ENCODE data around the gene NTSR1. TPM values are rescaled to one million over a fixed set of nuclear protein-coding genes. Genes with fewer than 3 reads are reported as not detected.

The NTSR1 gene
- total and polyA plus RNA-seq, 4 donors, result 0.02 to 3.7 (median 0.76) TPM

DNA sequence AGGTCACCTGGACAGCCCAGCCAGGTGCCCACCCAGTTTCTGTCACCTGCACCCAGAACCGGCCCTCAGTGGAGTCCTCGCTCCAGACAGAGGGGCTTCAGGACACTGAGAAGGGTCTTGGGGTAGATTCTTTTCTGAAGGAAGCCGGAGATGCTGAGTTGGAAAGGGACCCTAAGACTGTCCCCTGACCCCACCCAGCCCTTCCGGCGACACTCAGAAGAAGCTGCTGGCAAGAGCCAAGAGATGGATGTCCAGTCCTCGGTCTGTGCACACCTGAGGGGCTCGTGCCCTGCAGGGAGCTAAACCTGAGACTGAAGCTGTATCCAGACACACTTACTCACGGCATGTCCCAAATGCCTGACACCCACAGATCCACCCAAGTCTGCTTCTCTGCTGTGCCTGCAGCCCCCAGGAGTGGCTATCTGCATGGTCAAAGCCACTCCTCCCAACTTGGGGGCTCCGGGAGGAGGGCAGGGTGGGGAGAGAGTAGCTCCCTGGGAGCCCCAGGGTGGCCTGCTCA is 20.2 kb downstream of the NTSR1 start:
- DNase-seq (peak in 1 of 3 donors; percentile 8), ATAC-seq (ENCODE audit: insufficient read depth, low FRiP score) (no peak)
- H3K27me3 ChIP-seq (ENCODE audit: control insufficient read depth in 3 of 3, insufficient read depth in 3 of 3, low read length in 2 of 3), result peaks cover 3 to 24% (median 5%) of the 10 kb centered on the region in 3 donors
- 70 to 72% methylated on average over 9 of the region's 9 CpGs for WGBS, 2 donors
- TF ChIP-seq, protein P1, sequence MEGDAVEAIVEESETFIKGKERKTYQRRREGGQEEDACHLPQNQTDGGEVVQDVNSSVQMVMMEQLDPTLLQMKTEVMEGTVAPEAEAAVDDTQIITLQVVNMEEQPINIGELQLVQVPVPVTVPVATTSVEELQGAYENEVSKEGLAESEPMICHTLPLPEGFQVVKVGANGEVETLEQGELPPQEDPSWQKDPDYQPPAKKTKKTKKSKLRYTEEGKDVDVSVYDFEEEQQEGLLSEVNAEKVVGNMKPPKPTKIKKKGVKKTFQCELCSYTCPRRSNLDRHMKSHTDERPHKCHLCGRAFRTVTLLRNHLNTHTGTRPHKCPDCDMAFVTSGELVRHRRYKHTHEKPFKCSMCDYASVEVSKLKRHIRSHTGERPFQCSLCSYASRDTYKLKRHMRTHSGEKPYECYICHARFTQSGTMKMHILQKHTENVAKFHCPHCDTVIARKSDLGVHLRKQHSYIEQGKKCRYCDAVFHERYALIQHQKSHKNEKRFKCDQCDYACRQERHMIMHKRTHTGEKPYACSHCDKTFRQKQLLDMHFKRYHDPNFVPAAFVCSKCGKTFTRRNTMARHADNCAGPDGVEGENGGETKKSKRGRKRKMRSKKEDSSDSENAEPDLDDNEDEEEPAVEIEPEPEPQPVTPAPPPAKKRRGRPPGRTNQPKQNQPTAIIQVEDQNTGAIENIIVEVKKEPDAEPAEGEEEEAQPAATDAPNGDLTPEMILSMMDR (IDR thresholded peaks at IDR 0.05; ENCODE audit: control extremely low read depth, extremely low read depth), result no peak
- no peaks in the 10 kb centered on the region for H3K36me3 ChIP-seq (ENCODE audit: control insufficient read depth in 4 of 4, insufficient read depth in 4 of 4, low read length in 4 of 4)
- H3K4me1 ChIP-seq (ENCODE audit: control insufficient read depth in 5 of 5, insufficient read depth in 5 of 5, low read length in 5 of 5), result no peaks in the 10 kb centered on the region
- no peak overlapping the region for H3K9ac ChIP-seq (ENCODE audit: insufficient read depth in 1 of 2, low read length in 2 of 2)
- no peak overlapping the region for H3K4me3 ChIP-seq
- H3K9me3 ChIP-seq (ENCODE audit: control insufficient read depth in 4 of 4, insufficient read depth in 3 of 4, low read length in 3 of 4), result peaks cover 0 to 8% (median 0%) of the 10 kb centered on the region in 4 donors
- no peak overlapping the region for H3K27ac ChIP-seq (ENCODE audit: low read depth in 1 of 2, low read length in 1 of 2)

DNA sequence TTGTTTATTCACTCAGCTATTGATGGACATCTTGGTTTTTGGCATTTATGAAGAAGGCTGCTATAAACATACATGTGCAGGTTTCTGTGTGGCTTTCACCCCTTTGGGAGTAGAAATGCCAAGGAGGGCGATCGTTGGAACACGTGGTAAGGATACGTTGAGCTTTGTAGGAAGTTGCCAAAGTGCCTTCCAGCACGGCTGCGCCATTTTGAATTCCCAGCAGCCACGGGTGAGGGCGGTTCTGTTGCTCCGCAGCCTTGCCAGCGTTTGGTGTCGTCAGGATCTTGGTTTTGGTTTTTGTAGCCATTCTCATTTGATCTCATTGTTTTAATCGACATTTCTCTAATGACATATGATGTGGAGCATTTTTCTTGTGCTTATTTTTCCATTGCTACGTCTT is 21.8 kb downstream of the NTSR1 start:
- H3K4me1 ChIP-seq (ENCODE audit: control insufficient read depth in 5 of 5, insufficient read depth in 5 of 5, low read length in 5 of 5), result no peaks in the 10 kb centered on the region
- no peak for ATAC-seq (ENCODE audit: insufficient read depth, low FRiP score)
- TF ChIP-seq, protein P1 (IDR thresholded peaks at IDR 0.05; ENCODE audit: control extremely low read depth, extremely low read depth), result no peak

GRCh38 chr20:62732031-62732760 is 23.6 kb downstream of the NTSR1 start:
- WGBS, 2 donors, result 48 to 64% methylated on average over 13 of the region's 13 CpGs
- no peaks in the 10 kb centered on the region for H3K36me3 ChIP-seq (ENCODE audit: control insufficient read depth in 4 of 4, insufficient read depth in 4 of 4, low read length in 4 of 4)
- TF ChIP-seq, protein P1 (IDR thresholded peaks at IDR 0.05; ENCODE audit: control extremely low read depth, extremely low read depth), result no peak
- H3K27me3 ChIP-seq (ENCODE audit: control insufficient read depth in 3 of 3, insufficient read depth in 3 of 3, low read length in 2 of 3), result peaks cover 3 to 23% (median 4%) of the 10 kb centered on the region in 3 donors
- ATAC-seq (ENCODE audit: insufficient read depth, low FRiP score), result no peak
- no peak overlapping the region for H3K27ac ChIP-seq (ENCODE audit: low read depth in 1 of 2, low read length in 1 of 2)
- H3K9ac ChIP-seq (ENCODE audit: insufficient read depth in 1 of 2, low read length in 2 of 2), result no peak overlapping the region
- H3K4me1 ChIP-seq (ENCODE audit: control insufficient read depth in 5 of 5, insufficient read depth in 5 of 5, low read length in 5 of 5), result no peaks in the 10 kb centered on the region
- peaks cover 0 to 5% (median 0%) of the 10 kb centered on the region in 4 donors for H3K9me3 ChIP-seq (ENCODE audit: control insufficient read depth in 4 of 4, insufficient read depth in 3 of 4, low read length in 3 of 4)
- DNase-seq, result no peak
- no peak overlapping the region for H3K4me3 ChIP-seq

More for the DNA sequence above, 21.8 kb downstream of the NTSR1 start:
- Histone ChIP-seq H3K9me3 (ENCODE audit: control insufficient read depth in 4 of 4, insufficient read depth in 3 of 4, low read length in 3 of 4) (peaks cover 0 to 5% (median 0%) of the 10 kb centered on the region in 4 donors), H3K36me3 (ENCODE audit: control insufficient read depth in 4 of 4, insufficient read depth in 4 of 4, low read length in 4 of 4) (no peaks in the 10 kb centered on the region), H3K27ac (ENCODE audit: low read depth in 1 of 2, low read length in 1 of 2) (no peak overlapping the region), H3K4me3 (no peak overlapping the region), H3K27me3 (ENCODE audit: control insufficient read depth in 3 of 3, insufficient read depth in 3 of 3, low read length in 2 of 3) (peaks cover 3 to 29% (median 4%) of the 10 kb centered on the region in 3 donors), H3K9ac (ENCODE audit: insufficient read depth in 1 of 2, low read length in 2 of 2) (no peak overlapping the region)
- peak in 1 of 3 donors; percentile 6 for DNase-seq
- WGBS, 2 donors, result 73 to 84% methylated on average over 13 of the region's 13 CpGs
